ACC112 (cell line): ENCODE results near the gene C17orf75.
"Not testable (repeated sequence)": the region's sequence is repeated elsewhere in the genome, so short reads cannot be mapped to it uniquely, and the experiment has no call there.

Experiments
- H2AFZ ChIP-seq: fragments of 200-600 bp; sonication (generic); one replicate; pipeline ENCODE4 v1.6.0; 2017; ENCODE audit warnings: antibody characterized with exemption, low read length; ENCODE audit not compliant: unreplicated experiment
- H3K27ac ChIP-seq: fragments of 200-600 bp; sonication (generic); 2 replicates; pipeline ENCODE4 v1.5.1; 2014; ENCODE audit warnings: low read depth, mild to moderate bottlenecking, antibody characterized with exemption, low read length, moderate library complexity
- H3K27me3 ChIP-seq: fragments of 200-600 bp; sonication (generic); 2 replicates; pipeline ENCODE4 v1.6.1; 2014; ENCODE audit warnings: mild to moderate bottlenecking, antibody characterized with exemption, low read length, moderate library complexity, mixed read lengths; ENCODE audit not compliant: insufficient read depth
- H3K36me3 ChIP-seq: fragments of 200-600 bp; sonication (generic); 2 replicates; pipeline ENCODE4 v1.6.1; 2016; ENCODE audit warnings: mild to moderate bottlenecking, antibody characterized with exemption, low read length, moderate library complexity, mixed read lengths; ENCODE audit not compliant: insufficient read depth
- H3K4me1 ChIP-seq: fragments of 200-600 bp; sonication (generic); one replicate; pipeline ENCODE4 v1.6.1; 2016; ENCODE audit warnings: low read length, mixed read lengths; ENCODE audit not compliant: insufficient read depth, unreplicated experiment, control insufficient read depth
- H3K4me3 ChIP-seq: fragments of 200-600 bp; sonication (generic); 2 replicates; pipeline ENCODE4 v1.5.1; 2014; ENCODE audit warnings: mild to moderate bottlenecking, low read depth, low read length
- H3K79me2 ChIP-seq: fragments of 200-600 bp; sonication (generic); one replicate; pipeline ENCODE4 v1.6.0; 2016; ENCODE audit warnings: low read length; ENCODE audit not compliant: control insufficient read depth, unreplicated experiment, insufficient read depth

Gene C17orf75

DNA sequence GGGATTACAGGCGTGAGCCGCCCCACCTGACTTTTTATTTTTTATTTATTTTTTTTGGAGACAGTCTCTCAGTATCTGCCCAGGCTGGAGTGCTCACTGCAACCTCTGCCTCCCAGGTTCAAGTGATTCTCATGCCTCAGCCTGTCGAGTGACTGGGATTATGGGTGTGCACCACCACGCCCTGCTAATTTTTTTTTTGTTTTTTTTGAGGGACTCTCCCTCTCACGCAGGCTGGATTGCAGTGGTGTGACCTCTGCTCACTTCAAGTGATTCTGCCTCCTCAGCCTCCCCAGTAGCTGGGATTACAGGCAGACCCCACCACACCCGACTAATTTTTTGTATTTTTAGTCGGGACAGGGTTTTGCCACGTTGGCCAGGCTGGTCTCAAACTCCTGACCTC lies 15.6 kb upstream of the C17orf75 start:
- Histone ChIP-seq H3K27ac (no peak overlapping the region), H3K36me3 (peaks cover 65% of the 10 kb centered on the region), H3K4me1 (peaks cover 32% of the 10 kb centered on the region), H2AFZ (no peak overlapping the region), H3K27me3 (no peaks in the 10 kb centered on the region), H3K79me2 (peaks cover 91% of the 10 kb centered on the region), H3K4me3 (no peak overlapping the region)

DNA sequence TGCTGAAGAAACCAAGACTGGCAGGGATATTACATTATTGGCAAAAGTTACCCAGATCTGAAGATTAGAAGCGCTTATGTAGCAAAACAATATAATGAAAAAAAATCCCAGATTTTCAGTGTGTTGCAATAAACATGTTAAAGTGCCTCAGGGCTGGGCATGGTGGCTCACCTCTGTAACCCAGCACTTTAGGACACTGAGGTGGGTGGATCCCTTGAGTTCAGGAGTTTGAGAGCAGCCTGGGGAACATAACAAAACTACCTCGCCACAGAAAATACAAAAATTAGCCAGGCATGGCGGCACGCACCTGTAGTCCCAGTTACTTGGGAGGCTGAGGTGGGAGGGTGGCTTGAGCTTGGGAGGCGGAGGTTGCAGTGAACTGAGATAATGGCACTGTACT lies 14.8 kb upstream of the C17orf75 start:
- Histone ChIP-seq H3K79me2 (peaks cover 92% of the 10 kb centered on the region), H3K27me3 (no peaks in the 10 kb centered on the region), H3K36me3 (peaks cover 65% of the 10 kb centered on the region), H3K27ac (no peak overlapping the region), H3K4me3 (0 out of 2 replicates have a peak overlapping the region, but pooled peaks have one; percentile 2), H3K4me1 (peaks cover 36% of the 10 kb centered on the region), H2AFZ (no peak overlapping the region)

- Histone ChIP-seq H3K4me3 (0 out of 2 replicates have a peak overlapping the region, but pooled peaks have one; percentile 2), H3K36me3 (peaks cover 65% of the 10 kb centered on the region), H3K27me3 (no peaks in the 10 kb centered on the region), H3K79me2 (peaks cover 93% of the 10 kb centered on the region), H3K4me1 (peaks cover 36% of the 10 kb centered on the region), H3K27ac (no peak overlapping the region), H2AFZ (no peak overlapping the region)
Observed at GRCh38 chr17:32356378-32356743, 14.4 kb upstream of the C17orf75 start.

DNA sequence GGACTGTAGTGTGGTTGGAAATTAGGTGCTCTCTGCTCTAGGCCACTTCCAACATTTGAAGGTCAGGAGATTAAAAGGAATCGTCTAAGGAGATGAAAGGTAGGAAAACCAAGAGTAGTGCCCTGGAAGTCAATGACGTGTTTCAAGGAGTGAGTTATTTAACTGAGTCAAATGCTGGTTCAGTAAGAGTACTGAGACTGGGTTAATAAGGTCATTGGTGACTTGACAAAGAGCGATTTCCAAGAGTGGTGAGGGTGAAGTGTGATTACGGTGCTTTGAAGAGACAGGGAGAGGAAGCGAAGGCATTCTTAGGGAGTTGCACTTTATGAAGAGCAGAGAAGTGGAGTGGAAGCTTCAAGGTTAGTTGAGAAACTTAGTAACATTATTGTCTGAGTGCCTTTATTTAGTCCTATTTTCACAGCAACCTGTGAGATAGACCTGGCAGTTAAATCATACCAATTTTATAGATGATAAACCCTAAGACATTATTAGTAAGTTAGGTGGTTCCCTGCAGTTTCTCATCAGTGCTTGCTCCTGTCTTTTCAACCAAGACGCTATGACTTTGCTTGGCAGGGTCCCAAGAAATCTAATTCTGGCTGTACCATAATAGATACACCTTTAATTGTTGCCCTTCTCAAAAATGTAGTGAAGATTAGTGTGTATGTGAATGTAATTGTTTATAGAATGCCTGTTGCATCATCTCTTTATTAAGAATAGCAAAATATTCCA lies 13.8 kb upstream of the C17orf75 start:
- no peaks in the 10 kb centered on the region for H3K27me3 ChIP-seq
- H3K4me1 ChIP-seq = peaks cover 36% of the 10 kb centered on the region
- H2AFZ ChIP-seq = no peak overlapping the region
- peak overlapping the region; percentile 2 for H3K4me3 ChIP-seq
- peaks cover 60% of the 10 kb centered on the region for H3K36me3 ChIP-seq
- H3K27ac ChIP-seq = no peak overlapping the region
- peaks cover 93% of the 10 kb centered on the region for H3K79me2 ChIP-seq

- H3K79me2 ChIP-seq = peaks cover 85% of the 10 kb centered on the region
- peaks cover 39% of the 10 kb centered on the region for H3K36me3 ChIP-seq
- H3K27ac ChIP-seq, H2AFZ ChIP-seq, H3K27me3 ChIP-seq: not testable (repeated sequence)
- peak overlapping the region; percentile 92 for H3K4me3 ChIP-seq
- H3K4me1 ChIP-seq = peaks cover 36% of the 10 kb centered on the region
Observed at GRCh38 chr17:32352734-32353133, 10.8 kb upstream of the C17orf75 start.

DNA sequence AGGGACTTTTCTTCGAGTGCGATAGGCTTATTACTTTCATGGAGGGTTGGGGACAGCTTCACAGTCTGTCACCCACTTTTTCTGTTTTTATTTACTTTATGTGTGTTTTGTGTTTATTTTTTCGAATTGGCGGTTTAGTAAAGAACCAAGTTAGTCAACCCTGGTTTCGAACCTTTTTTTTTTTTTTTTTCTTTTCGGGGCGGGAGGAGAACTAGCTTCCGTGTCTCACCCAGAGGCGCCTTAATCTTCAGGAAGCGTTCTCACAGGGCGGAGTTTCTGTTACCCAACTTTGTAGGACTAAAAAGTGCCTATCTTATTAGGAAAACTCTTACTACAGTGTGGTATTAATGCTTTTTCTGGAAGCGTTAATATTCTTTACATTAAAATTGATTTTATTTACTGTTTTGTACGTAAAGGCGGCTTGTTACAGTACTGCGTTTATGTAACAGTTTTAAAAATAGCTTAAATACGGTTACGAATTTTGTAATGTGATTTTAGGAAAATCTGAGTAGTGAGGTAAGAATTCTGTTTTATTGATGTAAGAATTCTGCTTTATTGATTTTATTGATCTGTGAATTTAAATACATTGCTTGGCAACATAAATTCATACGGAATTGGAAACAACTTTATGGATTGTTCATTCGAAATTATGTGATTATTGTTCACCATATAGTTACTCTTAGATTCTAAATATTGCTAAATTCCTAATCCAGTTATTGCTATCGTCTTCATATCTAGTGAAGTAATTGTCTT lies 8.9 kb upstream of the C17orf75 start:
- Histone ChIP-seq H3K27ac (peak overlapping the region; percentile 95), H2AFZ (no peak overlapping the region), H3K27me3 (no peaks in the 10 kb centered on the region), H3K36me3 (peaks cover 29% of the 10 kb centered on the region), H3K4me3 (peak overlapping the region; percentile 92), H3K4me1 (peaks cover 26% of the 10 kb centered on the region), H3K79me2 (peaks cover 69% of the 10 kb centered on the region)

- peaks cover 61% of the 10 kb centered on the region for H3K79me2 ChIP-seq
Observed at GRCh38 chr17:32349854-32350665, 8.1 kb upstream of the C17orf75 start, which contains the start of gene ZNF207. Gene ZNF207, plus strand, starts transcription at chr17:32350157. Its CDS starts 129 bp downstream, at chr17:32350286.

GRCh38 chr17:32349503-32349853 lies 7.5 kb upstream of the C17orf75 start:
- H3K27me3 ChIP-seq = no peaks in the 10 kb centered on the region
- peak overlapping the region; percentile 95 for H3K27ac ChIP-seq
- peaks cover 16% of the 10 kb centered on the region for H3K4me1 ChIP-seq
- H3K79me2 ChIP-seq = peaks cover 55% of the 10 kb centered on the region
- peak overlapping the region; percentile 33 for H2AFZ ChIP-seq
- H3K36me3 ChIP-seq = peaks cover 24% of the 10 kb centered on the region
- H3K4me3 ChIP-seq = peak overlapping the region; percentile 92

More at GRCh38 chr17:32349854-32350665, 8.1 kb upstream of the C17orf75 start, which contains the start of gene ZNF207:
- Histone ChIP-seq H3K4me1 (peaks cover 18% of the 10 kb centered on the region), H3K27ac (peak within 1 kb of the TSS; percentile 95), H3K4me3 (peak within 1 kb of the TSS; percentile 92), H3K36me3 (peaks cover 24% of the 10 kb centered on the region), H3K27me3 (no peaks in the 10 kb centered on the region), H2AFZ (peak within 1 kb of the TSS; percentile 33)

GRCh38 chr17:32348483-32348800 lies 6.5 kb upstream of the C17orf75 start:
- Histone ChIP-seq H3K27ac (no peak overlapping the region), H3K36me3 (peaks cover 17% of the 10 kb centered on the region), H3K4me1 (peaks cover 9% of the 10 kb centered on the region), H3K79me2 (peaks cover 46% of the 10 kb centered on the region), H3K4me3 (no peak overlapping the region; the same call in 1 of the 2 replicates), H2AFZ (no peak overlapping the region), H3K27me3 (no peaks in the 10 kb centered on the region)

- Histone ChIP-seq H3K27me3 (no peaks in the 10 kb centered on the region), H3K27ac (no peak overlapping the region), H3K79me2 (peaks cover 22% of the 10 kb centered on the region), H3K36me3 (no peaks in the 10 kb centered on the region; the same call in 1 of the 2 replicates), H2AFZ (no peak overlapping the region), H3K4me3 (no peak overlapping the region), H3K4me1 (peaks cover 9% of the 10 kb centered on the region)
Observed at GRCh38 chr17:32345951-32346600, 4.1 kb upstream of the C17orf75 start.
